NB4 (cell line): ENCODE results near the gene SYF2.

Experiments used
- CTCF ChIP-seq: IDR thresholded peaks from one replicate; pipeline ENCODE4 v1.5.1; 2012; ENCODE audit warnings: low read depth, low read length
- MAX ChIP-seq: IDR thresholded peaks from 2 replicates; pipeline ENCODE4 v1.6.1; 2011; ENCODE audit warnings: low read depth, low read length
- MYC ChIP-seq: IDR thresholded peaks from 2 replicates; pipeline ENCODE4 v1.6.1; 2011; ENCODE audit warnings: low read depth, low read length
- POLR2A ChIP-seq: IDR thresholded peaks from 2 replicates; pipeline ENCODE4 v1.6.1; 2011; ENCODE audit warnings: mild to moderate bottlenecking; ENCODE audit not compliant: insufficient read length; ENCODE audit errors: extremely low read depth

- TF ChIP-seq POLR2A = no peak
- TF ChIP-seq CTCF = no peak
- no peak for TF ChIP-seq MAX
- no peak for TF ChIP-seq MYC
These were observed 58.4 kb downstream of the SYF2 start for GRCh38 chr1:25173809-25174340.
